Measurements from ENCODE around the gene FGF19.

Gene FGF19

DNA sequence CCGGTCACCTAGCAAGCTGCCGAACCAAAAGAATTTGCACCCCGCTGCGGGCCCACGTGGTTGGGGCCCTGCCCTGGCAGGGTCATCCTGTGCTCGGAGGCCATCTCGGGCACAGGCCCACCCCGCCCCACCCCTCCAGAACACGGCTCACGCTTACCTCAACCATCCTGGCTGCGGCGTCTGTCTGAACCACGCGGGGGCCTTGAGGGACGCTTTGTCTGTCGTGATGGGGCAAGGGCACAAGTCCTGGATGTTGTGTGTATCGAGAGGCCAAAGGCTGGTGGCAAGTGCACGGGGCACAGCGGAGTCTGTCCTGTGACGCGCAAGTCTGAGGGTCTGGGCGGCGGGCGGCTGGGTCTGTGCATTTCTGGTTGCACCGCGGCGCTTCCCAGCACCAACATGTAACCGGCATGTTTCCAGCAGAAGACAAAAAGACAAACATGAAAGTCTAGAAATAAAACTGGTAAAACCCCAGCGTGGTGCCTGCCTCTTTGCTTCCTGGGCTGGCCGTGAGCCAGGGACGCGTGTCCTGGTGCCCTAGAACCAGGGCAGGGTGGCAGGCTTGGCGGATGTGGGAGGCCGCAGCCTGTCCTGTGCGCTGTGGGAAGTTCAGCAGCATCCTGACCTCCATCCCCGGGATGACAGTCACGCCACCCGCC is 49.7 kb downstream of the FGF19 start:
- peak; percentile 20 for DNase-seq

DNA sequence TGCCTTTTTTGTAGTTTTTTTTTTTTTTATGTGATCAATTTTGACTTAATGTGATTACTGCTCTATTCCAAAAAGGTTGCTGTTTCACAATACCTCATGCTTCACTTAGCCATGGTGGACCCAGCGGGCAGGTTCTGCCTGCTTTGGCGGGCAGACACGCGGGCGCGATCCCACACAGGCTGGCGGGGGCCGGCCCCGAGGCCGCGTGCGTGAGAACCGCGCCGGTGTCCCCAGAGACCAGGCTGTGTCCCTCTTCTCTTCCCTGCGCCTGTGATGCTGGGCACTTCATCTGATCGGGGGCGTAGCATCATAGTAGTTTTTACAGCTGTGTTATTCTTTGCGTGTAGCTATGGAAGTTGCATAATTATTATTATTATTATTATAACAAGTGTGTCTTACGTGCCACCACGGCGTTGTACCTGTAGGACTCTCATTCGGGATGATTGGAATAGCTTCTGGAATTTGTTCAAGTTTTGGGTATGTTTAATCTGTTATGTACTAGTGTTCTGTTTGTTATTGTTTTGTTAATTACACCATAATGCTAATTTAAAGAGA is 50.3 kb downstream of the FGF19 start:
- peak; percentile 11 for DNase-seq

DNA sequence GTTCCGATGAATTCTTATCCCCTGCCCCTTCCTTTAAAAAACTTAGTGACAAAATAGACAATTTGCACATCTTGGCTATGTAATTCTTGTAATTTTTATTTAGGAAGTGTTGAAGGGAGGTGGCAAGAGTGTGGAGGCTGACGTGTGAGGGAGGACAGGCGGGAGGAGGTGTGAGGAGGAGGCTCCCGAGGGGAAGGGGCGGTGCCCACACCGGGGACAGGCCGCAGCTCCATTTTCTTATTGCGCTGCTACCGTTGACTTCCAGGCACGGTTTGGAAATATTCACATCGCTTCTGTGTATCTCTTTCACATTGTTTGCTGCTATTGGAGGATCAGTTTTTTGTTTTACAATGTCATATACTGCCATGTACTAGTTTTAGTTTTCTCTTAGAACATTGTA is 50.8 kb downstream of the FGF19 start:
- no peak for DNase-seq

DNA sequence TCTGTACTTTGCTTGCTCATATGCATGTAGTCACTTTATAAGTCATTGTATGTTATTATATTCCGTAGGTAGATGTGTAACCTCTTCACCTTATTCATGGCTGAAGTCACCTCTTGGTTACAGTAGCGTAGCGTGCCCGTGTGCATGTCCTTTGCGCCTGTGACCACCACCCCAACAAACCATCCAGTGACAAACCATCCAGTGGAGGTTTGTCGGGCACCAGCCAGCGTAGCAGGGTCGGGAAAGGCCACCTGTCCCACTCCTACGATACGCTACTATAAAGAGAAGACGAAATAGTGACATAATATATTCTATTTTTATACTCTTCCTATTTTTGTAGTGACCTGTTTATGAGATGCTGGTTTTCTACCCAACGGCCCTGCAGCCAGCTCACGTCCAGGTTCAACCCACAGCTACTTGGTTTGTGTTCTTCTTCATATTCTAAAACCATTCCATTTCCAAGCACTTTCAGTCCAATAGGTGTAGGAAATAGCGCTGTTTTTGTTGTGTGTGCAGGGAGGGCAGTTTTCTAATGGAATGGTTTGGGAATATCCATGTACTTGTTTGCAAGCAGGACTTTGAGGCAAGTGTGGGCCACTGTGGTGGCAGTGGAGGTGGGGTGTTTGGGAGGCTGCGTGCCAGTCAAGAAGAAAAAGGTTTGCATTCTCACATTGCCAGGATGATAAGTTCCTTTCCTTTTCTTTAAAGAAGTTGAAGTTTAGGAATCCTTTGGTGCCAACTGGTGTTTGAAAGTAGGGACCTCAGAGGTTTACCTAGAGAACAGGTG is 51.8 kb downstream of the FGF19 start:
- no peak for DNase-seq

DNA sequence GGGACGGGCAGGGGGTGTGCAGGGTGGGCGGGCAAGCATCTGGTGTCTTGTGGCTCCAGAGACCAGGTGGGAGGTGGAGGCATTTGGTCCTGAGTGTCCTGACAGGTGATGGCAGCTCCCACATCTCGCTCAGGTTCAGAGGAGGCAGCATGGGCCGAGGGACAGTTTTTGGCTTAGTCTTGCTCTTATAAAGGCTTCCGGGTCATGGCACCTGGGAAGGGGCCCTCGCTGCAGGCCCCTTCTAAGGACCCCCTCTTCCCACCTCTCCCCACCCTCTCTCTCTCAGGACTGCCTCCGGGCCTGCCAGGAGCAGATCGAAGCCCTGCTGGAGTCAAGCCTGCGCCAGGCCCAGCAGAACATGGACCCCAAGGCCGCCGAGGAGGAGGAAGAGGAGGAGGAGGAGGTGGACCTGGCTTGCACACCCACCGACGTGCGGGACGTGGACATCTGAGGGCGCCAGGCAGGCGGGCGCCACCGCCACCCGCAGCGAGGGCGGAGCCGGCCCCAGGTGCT is 52.9 kb downstream of the FGF19 start:
- DNase-seq, result no peak

DNA sequence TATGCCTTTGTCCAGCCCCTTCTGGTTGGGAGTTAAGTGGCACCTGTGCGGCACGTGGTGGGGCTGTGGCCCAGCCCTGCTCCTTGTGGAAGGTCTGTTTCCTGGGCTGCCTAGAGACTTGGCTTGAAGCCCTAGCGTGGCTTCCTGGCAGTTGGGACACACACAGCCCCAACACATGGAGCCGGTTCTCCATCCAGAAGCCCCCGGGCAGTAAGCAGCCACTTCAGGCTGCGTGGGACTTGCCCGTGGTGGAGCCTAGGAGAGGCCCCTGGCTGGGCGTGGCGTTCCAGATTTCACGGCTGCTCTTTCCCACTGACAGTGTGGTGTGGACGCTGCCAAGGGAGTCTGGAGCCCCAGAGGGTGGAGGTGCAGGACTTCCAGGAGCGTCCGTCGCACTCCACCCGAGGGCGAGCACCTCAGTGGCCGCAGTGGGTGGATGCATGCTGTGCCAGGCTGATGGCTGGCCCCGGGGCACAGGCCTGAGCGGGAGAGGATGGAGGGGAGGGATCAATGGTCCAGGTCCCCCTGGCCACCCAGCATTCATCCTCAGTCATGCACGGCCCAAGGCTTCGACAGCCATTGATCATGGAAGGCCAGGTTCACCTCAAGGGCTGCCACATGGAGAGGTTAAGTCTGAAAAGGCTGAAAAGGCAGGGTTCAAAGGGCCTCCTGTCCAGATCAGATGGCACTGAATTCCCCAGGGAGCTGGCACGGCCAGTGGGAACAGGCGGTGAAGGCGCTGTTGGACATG is 53.6 kb downstream of the FGF19 start:
- DNase-seq, result no peak

DNA sequence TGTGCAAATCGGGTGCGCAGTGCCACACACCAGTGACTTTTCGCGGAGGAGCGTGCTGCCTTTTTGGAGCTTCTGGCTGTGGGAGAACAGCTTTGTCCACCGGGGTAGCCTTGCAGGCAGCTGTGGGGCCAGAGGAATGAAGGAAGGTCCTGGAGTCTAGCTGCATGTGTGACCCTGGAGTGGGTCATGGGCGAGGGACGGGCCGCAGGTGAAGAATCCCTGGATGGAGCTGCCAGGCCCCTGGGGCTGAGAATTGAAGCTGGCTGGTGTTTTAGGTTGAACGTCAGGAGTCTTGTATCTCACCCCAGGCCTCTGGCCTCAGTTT is 54.3 kb downstream of the FGF19 start:
- DNase-seq, result no peak

DNA sequence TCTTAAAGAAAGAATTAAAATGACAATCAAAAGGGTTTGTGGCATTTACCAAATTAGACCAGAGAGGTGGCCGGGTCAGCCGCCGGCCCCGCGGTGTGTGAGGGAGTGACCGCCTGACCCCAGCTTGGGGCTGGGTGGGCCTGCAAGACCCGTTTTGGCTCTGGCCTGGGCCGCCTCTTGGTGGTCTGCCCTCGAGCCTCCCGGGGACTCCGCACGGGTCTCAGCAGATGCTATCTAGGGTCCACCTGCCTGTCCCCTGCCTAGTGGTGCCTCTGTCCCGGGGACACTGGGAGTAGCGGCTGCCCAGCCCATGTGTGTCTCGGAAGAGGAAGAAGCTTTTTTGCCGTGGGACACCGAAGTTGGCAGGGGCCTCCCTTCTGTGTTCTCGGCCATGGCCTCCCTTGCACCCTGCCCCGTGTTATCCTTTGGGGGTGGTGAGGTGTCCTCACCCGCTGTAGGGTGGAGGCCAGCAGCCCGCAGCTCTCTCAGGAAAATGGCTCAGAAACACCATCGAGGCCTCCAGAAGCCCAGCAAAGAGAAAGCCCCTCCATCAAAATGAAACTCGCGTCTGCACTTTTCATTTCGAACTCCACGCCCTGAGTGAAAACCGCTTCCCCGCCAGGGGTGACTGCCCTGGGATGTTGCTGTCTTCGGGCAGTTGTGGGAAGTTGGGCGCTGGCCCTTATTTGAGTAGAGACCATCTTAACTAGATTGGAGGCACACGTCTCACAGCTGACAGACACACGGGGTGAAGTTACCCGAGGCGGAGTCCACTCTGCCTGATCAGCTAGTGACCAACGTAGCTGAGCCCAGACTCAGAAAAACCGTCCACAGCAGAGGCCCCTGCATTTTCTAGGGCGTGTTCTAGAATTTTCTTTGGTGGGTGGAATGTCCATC is 54.9 kb downstream of the FGF19 start:
- DNase-seq, result no peak
